DOHH2 (cell line): ENCODE results near the gene SULF2.

Experiments used
- CTCF ChIP-seq: fragments of 200-600 bp; sonication (generic); IDR thresholded peaks from one replicate; pipeline ENCODE4 v1.5.1; 2014; ENCODE audit warnings: antibody characterized with exemption, mild to moderate bottlenecking, low read depth, low read length; ENCODE audit not compliant: poor library complexity, severe bottlenecking
- EZH2phosphoT487 ChIP-seq: fragments of 200-600 bp; sonication (generic); IDR thresholded peaks from 2 replicates; pipeline ENCODE4 v1.6.1; 2017; ENCODE audit warnings: borderline replicate concordance, mild to moderate bottlenecking, antibody characterized with exemption, low read length, moderate library complexity, mixed read lengths

GRCh38 chr20:47785311-47785853 lies at the start of gene SULF2:
- TF ChIP-seq CTCF (no peak), EZH2phosphoT487 (no peak)
